Measurements from ENCODE around the gene SOST.
"Not testable (repeated sequence)": the region's sequence is repeated elsewhere in the genome, so short reads cannot be mapped to it uniquely, and the experiment has no call there.

SOST gene

GRCh38 chr17:43758497-43759174, at the start of gene SOST:
Gene SOST (minus strand): TSS chr17:43758791. CDS start chr17:43758741, 50 bp downstream.
- DNase-seq = no peak

DNA sequence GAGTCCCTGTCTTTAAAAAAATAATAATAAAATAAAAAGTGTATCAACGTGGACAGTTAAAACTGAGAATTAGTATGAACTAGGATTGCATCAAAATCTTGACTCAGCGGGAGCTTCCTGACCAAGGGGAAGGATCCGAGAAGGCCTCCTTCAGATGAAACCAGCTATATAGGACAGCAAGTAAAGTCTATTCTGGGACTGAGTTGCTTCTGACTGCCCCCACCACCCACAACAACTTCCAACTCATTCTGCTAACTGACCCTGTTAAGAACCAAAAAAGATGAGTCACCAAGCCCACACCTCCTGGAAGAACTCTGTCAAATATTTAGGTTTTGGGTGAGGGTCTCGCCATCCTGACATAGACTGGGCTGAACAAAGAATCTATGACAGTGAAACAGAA, 49.5 kb upstream of the SOST start:
- DNase-seq = no peak

DNA sequence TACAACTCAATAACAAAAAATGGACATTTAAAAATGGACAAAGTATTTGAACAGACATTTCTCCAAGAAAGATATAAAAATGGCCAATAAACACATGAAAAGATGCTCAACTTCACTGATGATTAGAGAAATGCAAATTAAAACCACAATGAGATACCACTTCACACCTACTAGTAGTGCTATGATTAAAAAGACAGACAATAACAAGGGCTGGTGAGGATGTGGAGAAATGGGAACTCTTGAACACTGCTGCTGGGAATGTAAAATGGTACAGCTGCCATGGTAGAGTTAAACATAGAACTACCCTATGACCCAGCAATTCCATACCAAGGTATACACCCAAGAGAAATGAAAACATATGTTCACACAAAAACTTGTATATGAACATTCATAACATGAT, 46.5 kb upstream of the SOST start:
- DNase-seq = no peak

GRCh38 chr17:43803758-43804157, 45.2 kb upstream of the SOST start:
- no peak for DNase-seq

- no peak for DNase-seq
Observed at GRCh38 chr17:43801844-43802243, 43.3 kb upstream of the SOST start.

GRCh38 chr17:43800736-43801135, 42.1 kb upstream of the SOST start:
- no peak for DNase-seq

- no peak for DNase-seq
Observed at GRCh38 chr17:43799047-43799446, 40.5 kb upstream of the SOST start.

- DNase-seq = not testable (repeated sequence)
Observed at GRCh38 chr17:43798024-43798423, 39.4 kb upstream of the SOST start.

- DNase-seq = not testable (repeated sequence)
Observed at GRCh38 chr17:43792668-43793067, 34.1 kb upstream of the SOST start.

DNA sequence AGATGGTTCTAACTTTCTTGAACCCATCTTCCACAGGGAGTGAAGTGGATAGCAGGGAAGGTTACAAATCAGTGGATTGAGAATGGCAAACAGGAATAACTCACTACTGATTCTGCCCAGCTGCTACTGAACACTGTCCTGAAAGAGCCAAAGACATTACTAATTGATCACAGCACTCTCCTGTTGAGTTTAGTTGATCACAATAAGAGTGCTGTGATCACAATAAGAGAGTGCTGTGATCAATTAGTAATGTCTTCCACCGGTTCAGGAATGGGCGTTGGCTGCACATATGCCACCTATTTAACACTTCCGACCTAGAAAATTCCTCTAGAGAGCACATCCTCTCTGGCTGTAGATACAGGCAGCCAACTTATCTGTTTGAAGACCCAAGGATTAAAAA, 33.0 kb upstream of the SOST start:
- DNase-seq = peak; percentile 68 to 69

DNA sequence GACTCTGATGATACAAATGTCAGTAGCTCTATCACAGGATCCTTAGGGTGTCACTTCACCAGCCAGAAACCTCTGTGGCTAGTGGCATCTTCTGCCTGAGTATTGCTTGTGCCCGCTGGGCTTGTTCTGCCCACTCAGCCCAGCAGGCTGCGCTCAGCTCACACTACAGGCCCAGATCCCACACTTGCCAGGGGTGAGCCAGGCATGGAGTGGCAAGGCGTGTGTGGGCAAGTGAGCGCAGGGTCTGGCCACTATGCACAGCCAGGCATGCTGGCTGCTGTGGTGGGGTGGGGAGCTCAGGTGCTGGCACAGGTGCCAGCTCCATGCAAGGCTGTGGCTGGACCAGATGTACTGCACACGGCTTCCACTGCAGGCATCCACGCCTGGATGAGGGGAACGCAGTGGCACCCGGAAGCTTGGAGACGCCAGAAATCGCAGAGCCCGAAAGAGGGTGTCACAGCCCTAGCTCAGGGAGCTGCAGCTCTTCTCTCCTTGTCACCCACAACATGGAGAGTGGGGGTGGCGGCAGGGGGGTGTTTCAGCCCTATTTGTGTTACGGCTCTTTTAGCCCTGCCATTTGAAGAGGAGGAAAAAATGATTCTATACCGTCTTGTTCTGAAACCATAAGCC, 31.8 kb upstream of the SOST start:
- DNase-seq = peak; percentile 23 to 28

DNA sequence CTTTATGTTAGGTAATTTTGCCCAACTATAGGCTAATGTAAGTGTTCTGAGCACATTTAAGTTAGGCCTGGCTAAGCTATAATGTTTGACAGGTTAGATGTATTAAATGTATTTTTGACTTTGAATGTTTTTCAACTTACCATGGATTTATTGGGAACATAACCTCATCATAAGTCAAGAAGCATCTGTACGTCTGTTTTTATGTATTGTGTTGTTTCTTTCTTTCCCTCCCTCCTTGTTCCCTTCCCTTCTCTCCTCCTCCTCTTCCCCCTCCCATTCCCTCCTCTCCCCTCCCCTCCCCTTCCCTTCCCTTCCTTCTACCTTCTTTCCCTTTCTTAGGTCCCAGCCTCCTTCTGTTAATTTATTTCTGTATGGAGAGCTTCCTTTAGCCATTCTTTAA, 30.9 kb upstream of the SOST start:
- no peak for DNase-seq

- no peak for DNase-seq
Observed at GRCh38 chr17:43788540-43788939, 29.9 kb upstream of the SOST start.

DNA sequence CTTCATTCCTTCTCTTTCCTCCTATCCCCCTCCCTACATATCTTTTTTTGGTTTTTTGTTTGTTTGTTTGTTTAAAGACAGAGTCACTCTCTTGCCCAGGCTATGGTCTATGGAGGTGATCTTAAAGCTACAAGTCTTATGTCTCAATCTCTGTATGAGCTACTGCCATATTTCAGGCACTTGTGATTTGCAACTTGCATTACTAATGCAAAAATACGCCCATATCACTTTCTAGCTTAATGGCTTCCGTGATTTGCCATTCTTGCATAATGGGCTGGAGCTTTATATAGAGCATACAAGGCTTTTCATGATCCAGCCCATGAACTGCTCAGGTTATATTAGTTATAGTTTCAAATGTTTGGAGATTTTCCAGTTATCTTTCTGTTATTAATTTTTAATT, 29.1 kb upstream of the SOST start:
- DNase-seq = no peak

GRCh38 chr17:43784628-43785101, 26.1 kb upstream of the SOST start:
- no peak for DNase-seq

DNA sequence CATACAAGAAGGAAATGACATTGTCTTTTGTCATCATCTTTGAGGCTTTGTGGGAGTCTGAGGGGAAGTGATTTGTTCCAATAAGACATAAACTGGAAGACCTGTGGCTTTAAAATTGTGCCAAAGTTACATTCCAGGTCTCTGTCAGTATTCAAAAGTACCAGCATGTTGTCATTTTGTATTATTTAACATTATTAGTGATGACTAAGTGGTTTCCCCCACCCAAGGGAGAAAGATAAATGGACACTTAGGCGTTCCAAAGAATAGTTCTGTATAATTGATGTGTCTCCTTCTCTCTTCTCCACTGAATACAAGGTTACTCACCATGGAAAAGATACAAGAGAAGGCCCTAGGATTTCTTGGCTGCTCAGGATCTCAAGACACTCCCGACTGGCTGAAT, 25.5 kb upstream of the SOST start:
- DNase-seq = no peak

DNA sequence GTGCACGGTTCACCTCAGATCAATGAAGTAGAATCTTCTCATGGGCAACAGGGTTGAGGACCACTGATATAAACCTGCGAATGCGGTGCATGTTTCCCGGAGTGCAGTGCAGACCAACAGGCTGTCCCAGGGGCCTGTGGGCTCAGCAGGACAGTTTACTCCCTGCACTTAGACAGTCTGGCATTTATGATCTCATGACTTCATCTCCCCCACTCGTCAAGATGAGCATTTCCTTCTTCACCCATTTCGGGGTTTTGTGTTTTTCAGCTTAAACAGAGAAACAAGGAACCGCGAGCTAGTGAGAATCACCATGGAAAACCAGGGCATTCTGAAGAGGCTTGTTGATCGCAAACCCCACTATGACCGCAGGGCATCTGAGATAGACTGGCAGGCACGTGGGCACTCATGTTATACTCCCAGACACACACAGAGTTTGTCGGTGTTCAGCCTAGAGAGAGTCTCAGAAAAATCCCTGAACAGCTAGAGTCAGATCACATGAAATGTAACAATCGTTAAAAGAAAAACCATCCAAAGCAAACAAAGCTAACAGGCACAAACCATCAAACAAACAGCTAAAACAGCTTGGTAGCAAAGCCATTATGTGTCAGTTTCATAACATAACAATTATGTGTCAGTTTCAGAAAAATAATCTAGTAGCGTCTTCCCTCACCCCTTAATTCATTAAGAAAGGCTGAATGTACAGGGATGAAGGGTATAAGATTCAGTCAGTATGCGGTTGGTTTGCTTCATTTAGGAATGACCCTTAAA, 24.5 kb upstream of the SOST start:
- DNase-seq = no peak

- DNase-seq = no peak
Observed at GRCh38 chr17:43780135-43780534, 21.5 kb upstream of the SOST start, which contains the start of gene CFAP97D1. Gene CFAP97D1 (plus strand): TSS chr17:43780435. CDS start chr17:43780463, 28 bp downstream.

DNA sequence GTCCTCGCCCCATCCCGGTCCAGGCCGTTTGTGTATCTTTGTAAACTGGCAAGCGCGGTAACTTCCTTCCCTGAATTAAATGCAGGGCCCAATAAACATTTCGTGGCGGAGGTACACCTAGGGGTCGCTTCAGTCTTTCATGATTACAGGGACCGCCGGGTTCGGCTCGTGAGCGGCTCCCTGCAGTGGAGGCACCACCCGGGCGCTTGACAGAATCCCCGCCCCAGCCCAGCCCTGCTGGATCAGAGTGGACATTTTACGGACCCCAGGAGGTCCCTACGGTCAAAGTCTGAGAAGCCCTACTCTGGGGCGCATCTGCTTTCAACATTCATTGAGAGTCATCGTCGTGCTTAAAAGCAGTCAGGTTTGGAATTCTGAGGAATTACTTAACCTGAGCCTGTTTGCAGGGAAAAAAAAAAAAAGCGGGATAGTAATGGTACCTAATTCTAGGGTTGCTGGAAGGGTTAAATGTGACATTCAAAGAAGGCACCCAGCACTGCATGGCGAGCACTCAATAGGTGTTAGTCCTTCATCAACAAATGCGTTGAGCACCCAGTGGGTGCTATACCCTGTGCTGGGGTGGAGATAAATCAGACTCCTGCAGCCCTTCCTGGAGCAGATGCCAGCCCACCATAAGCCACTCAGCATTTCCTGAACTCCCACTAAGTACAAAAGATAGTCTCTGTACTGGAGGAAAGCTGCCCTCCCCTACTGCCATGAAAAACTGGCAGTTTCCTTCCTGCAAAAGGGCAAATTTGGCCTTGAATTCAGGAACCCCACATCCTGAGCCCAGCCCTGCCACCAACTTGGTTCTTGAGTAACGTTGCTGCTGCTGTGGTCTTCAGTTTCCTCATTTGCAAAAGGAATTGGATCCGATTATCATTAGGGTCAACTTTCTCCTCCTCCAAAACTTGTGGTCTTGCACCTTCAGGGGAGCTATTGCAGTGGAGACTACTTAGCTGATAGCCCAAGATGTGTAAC, 20.8 kb upstream of the SOST start:
- DNase-seq = peak; percentile 83 to 93

DNA sequence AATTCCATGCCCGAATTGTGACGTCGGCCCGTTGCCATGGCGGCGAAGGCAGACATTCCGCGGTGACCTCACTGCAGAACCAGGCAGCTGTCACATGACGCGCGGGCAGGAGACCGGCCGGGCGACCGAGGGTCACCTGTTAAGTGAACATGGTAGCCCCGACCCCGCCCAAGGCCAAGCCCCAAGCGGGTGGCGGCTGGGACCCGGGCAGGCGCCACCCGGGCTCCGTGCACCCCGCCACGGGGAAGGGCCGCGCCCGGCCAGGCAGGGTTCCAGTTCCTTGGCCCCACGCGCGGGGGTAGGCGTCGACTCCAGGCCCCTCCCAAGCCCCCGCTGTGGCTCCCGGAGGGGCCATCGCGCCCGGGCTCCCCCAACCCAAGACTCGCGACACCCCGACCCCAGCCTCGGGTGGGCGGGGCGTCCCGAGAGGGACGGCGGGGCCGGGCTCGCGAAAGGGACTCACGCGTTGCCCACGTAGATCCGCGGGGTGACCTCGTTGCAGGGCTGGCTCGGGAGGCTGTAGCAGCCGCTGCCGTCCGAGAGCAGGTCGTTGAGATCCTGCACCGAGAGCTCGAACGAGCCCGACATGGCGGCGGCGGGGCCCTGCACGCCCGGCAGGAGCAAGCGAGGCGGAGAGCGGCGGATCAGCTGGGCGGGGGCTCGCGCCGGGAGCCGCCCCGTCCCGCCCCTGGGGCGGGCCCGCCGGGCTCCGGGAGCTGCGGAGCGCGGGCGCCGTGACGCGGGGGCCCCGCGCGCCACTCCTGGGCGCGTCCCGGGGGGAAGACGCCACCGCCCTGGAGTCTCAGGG, 19.9 kb upstream of the SOST start, which contains the start of gene DUSP3:
Gene DUSP3 (minus strand): TSS at position 641 of the 808 bp plus-strand sequence. CDS start 53 bp downstream, at position 588.
- DNase-seq = peak; percentile 73 to 78
